Lower leg skin (tissue), 4 donors: ENCODE measurements around the gene PALLD. TPM values are rescaled to one million over a fixed set of nuclear protein-coding genes. Genes with fewer than 3 reads are reported as not detected.

Source experiments
- DNase-seq, 2 donors: peaks; one replicate each; pipeline ENCODE4 v3.0.0-alpha.2; 2019; ENCODE audit warnings: low spot score in 2 of 2
- H3K4me3 ChIP-seq: fragments of 200-600 bp; sonication (generic); 2 replicates; pipeline ENCODE4 v1.5.1; 2017; ENCODE audit warnings: mild to moderate bottlenecking, low read depth; ENCODE audit not compliant: poor library complexity, severe bottlenecking
- POLR2A ChIP-seq, 2 donors: fragments of 450-650 bp; IDR thresholded peaks; one replicate each; pipeline ENCODE4 v1.6.1; 2016 to 2017; ENCODE audit warnings: antibody characterized with exemption in 2 of 2, mild to moderate bottlenecking in 1 of 2, moderate library complexity in 1 of 2
- WGBS, 2 donors: methylation state at CpG; one replicate each; pipeline ENCODE4 v1.1.5; 2018; 5-methylcytosine and 5-hydroxymethylcytosine counted together
- intact Hi-C: fragments of 100-400 bp; cut with DNase I; formaldehyde crosslinking; loops from one replicate; pipeline ENCODE4 v1.15.0; 2023; ENCODE audit warnings: low total_unique reads
- total RNA-seq, 4 donors: library from RNA; depleted of rRNA; stranded (reverse); fragments of >200 nt; gene quantifications; one replicate each; pipeline ENCODE4 v1.1.0, GENCODE V29; 2016
- TF ChIP-seq, protein P1 (sequence below), 3 donors: fragments of 450-650 bp; IDR thresholded peaks; one replicate each; pipeline ENCODE4 v1.5.1; 2016; ENCODE audit warnings: antibody characterized with exemption in 3 of 3, mild to moderate bottlenecking in 3 of 3, moderate library complexity in 2 of 3

Gene PALLD
- total RNA-seq, 4 donors from 2014 or later, result 46.1 to 103 (median 77.6) TPM

DNA sequence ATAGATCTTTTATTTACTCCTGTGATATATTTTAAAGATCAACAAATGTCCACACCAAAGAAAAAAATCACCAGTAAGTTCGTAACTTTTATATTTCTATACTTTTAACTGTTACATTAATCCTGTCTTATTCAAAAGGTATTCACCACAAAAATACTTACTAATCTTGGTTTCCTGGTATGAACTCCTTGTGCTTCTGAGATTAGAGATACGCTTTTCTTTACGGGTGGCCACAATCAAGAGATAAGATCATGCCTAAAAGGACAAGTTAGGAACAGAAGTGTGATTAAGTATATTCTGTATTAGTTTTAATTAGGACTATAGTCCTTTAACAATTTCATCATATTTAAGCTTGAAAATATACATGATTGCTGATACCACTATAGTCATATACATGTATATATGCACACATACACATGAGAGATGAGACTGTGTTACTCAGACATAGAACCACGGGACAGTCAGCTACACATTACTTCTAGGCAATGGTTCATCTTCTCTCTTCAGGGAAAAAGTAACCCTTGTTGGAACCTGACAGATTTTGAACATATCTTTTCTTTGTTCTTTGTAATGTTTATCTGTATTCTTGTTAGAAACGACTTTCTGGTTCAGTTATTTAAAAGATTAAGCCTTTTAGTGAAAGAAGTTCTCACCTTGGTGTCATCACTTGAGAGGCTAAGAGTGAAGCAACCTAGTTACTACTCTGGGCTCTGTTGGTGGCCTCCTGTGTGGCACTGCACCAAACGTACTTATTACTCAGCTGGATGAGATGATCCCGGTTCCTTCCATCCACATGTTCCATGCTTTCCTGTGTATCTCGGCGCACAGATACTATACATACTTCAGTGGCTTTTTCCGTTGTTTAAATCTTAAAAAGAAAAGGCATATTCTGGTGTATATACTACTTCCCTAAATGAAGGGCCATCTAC lies 367.1 kb downstream of the PALLD start:
- H3K4me3 ChIP-seq, result no peak overlapping the region
- intact Hi-C loops, result no loop called here
- no peak for TF ChIP-seq POLR2A (IDR thresholded peaks at IDR 0.05)
- TF ChIP-seq, protein P1, sequence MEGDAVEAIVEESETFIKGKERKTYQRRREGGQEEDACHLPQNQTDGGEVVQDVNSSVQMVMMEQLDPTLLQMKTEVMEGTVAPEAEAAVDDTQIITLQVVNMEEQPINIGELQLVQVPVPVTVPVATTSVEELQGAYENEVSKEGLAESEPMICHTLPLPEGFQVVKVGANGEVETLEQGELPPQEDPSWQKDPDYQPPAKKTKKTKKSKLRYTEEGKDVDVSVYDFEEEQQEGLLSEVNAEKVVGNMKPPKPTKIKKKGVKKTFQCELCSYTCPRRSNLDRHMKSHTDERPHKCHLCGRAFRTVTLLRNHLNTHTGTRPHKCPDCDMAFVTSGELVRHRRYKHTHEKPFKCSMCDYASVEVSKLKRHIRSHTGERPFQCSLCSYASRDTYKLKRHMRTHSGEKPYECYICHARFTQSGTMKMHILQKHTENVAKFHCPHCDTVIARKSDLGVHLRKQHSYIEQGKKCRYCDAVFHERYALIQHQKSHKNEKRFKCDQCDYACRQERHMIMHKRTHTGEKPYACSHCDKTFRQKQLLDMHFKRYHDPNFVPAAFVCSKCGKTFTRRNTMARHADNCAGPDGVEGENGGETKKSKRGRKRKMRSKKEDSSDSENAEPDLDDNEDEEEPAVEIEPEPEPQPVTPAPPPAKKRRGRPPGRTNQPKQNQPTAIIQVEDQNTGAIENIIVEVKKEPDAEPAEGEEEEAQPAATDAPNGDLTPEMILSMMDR (IDR thresholded peaks at IDR 0.05), result no peak
- DNase-seq, result no peak
- WGBS, 2 donors, result 65 to 66% methylated on average over 10 of the region's 10 CpGs

DNA sequence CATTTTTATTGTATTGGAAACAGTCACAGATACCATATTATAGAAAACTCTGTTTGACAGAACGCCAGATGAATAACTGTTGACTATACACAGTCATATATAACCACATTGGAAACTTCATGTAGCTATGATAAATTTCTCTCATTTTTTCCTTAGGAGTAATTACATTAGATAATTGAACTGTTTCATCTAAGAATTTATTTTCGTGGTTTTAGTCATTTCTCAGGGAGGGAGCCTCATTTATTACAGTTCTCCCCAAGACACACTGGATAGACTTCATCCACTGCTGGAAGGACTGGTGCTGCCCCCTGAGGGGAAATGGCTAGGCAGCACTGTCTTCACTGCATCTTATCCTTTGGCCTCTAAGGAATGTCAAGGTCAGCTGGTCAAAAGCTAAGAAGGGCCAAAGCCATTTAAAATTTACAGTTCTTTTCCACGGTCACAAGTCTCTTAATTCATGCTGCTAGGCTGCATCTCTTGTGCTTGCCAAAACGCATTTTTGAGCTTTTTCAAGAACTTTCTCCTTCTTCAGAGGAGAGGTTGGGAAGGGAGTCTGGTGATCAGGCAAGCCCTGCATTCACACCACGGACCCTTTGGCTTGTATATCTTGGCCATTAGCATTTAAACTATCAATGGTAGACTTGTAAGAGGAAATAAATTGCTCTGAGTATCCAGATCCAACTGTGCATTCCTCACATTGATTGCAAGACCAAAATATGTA lies 368.1 kb downstream of the PALLD start:
- TF ChIP-seq, protein P1 (IDR thresholded peaks at IDR 0.05), result no peak
- TF ChIP-seq POLR2A (IDR thresholded peaks at IDR 0.05), result no peak
- intact Hi-C loops, result no loop called here
- H3K4me3 ChIP-seq, result no peak overlapping the region
- no peak for DNase-seq
- 59 to 68% methylated on average over 5 of the region's 5 CpGs for WGBS, 2 donors

DNA sequence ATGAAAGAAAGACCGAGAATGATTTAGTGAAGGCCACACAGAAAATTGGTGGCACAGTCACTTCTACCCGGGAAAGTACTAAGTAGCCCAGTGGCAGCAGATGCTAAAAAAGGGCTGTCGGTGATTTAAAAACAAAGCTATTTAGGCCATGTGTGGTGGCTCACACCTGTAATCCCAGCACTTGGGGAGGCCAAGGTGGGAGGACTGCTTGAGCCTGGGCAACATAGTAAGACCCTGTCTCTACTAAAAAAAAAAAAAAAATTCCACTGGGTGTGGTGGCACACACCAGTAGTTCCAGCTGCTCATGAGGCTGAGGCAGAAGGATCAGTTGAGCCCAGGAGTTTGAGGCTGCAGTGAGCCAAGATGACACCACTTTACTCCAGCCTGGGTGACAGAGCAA lies 369.0 kb downstream of the PALLD start:
- no peak for TF ChIP-seq POLR2A (IDR thresholded peaks at IDR 0.05)
- TF ChIP-seq, protein P1 (IDR thresholded peaks at IDR 0.05), result no peak

DNA sequence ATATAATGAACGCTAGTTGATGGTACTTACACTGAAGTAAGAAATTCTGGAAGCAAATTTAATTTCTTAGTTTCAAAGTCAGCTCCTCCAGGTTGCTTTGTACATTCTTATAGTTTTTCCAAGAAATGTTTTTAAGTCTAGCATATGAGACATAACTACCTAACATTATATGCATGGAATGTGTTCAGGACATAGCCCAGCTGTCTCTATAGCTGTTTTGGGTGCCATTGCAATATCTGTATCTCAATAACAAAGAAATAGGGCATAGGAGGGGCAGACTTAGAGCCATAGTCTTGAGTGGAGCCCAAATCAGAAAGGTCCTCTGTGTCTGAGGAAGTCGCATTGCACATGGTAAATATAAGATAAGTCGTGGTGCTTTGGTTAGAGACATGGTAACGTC lies 369.8 kb downstream of the PALLD start:
- intact Hi-C loops, result no loop called here
- 96% methylated on average over 4 of the region's 4 CpGs for WGBS, 2 donors
- DNase-seq, result no peak
- TF ChIP-seq POLR2A (IDR thresholded peaks at IDR 0.05), result no peak
- TF ChIP-seq, protein P1 (IDR thresholded peaks at IDR 0.05), result no peak
- no peak overlapping the region for H3K4me3 ChIP-seq

More for the DNA sequence above, 369.0 kb downstream of the PALLD start:
- WGBS, 2 donors, result 90% methylated on average over 3 of the region's 3 CpGs
- intact Hi-C loops, result no loop called here
- no peak for DNase-seq
- H3K4me3 ChIP-seq, result no peak overlapping the region

DNA sequence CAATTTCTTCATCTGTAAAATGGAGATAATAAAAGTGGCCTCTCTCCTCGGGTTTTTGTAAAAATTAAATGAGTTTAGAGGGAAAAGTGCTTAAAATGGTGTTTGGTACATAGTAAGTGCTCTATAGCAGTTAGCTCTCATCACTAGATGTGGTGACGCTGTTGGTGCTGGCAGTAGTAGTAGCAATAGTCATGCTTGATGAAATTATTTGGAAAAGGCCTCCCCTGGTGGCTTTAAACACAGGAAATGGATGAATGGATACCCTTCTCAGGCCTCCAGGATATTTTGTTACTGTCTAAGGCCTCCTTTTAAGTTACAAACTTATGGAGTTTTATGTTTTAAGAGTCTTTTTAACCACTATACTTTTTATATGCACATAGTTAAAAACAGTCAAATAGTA lies 370.3 kb downstream of the PALLD start:
- intact Hi-C loops, result no loop called here
- DNase-seq, result no peak
- WGBS, 2 donors, result 89 to 95% methylated on average over 2 of the region's 2 CpGs

More for the DNA sequence above, 370.3 kb downstream of the PALLD start:
- no peak for TF ChIP-seq POLR2A (IDR thresholded peaks at IDR 0.05)
- TF ChIP-seq, protein P1 (IDR thresholded peaks at IDR 0.05), result no peak
- no peak overlapping the region for H3K4me3 ChIP-seq
